ENCODE results near the gene TUSC1.
A peak's percentile ranks its signal among the peaks of the same experiment; 100 is the strongest.
"Not testable (repeated sequence)": the region's sequence is repeated elsewhere in the genome, so short reads cannot be mapped to it uniquely, and the experiment has no call there.

The TUSC1 gene

DNA sequence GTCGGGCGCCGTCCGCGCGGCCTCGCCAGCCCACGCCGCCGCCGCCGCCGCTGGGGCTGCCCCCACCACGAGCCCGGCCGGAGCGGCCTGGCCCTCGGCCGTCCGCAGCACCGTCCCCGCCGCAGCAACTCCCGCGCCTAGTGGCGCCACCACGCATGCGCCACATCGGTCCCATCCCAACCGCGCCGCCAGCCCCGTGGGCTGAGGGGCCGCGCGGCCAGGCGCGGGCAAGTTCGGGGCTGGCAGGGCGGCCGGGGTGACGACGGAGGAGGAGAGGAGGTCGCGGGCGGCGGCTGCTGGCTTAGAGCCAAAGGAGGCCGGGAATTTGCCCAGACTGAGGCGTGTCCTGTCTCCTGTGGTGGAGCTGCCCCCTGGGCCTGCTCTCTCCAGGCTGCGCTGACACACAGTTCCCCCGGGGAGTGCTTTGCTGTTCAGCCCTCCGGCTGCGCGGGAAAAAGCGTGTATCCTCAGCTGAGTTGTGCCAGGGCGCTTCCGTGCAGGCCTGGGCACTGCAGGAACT is at the start of gene TUSC1:
TUSC1 (minus strand) TSS at position 298 of the 520 bp plus-strand sequence; CDS start at position 166, 132 bp downstream.
- peak; percentile 48 for DNase-seq (ENCODE audit: low spot score)

DNA sequence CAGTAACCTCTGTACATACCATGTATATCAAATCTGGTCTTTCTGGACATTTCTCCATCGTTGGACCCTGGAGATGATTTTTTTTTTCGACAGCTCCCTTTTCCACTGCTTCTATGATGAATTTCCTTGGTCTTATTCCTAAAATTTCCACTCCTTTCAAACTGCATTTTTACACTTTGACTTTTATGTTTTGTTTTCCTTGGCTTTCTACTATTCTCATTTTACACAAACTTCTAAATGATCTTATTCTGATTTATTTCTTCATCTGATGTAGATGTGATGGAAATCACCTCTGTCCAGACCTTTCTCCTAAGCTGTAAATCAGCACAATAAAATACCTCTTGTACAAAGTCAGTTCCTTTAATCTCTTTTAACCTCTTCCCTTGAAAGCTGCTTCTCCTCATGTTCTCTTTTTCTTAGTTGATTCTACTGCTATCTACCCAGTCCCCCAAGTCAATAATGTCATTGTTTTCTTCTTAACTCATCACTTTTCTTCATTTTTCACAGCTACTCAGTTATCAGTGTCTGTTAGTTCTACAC is 48.7 kb upstream of the TUSC1 start:
- no peak for DNase-seq (ENCODE audit: low spot score)

- no peak for DNase-seq (ENCODE audit: low spot score)
These were observed 46.2 kb upstream of the TUSC1 start for GRCh38 chr9:25724424-25724823.

DNA sequence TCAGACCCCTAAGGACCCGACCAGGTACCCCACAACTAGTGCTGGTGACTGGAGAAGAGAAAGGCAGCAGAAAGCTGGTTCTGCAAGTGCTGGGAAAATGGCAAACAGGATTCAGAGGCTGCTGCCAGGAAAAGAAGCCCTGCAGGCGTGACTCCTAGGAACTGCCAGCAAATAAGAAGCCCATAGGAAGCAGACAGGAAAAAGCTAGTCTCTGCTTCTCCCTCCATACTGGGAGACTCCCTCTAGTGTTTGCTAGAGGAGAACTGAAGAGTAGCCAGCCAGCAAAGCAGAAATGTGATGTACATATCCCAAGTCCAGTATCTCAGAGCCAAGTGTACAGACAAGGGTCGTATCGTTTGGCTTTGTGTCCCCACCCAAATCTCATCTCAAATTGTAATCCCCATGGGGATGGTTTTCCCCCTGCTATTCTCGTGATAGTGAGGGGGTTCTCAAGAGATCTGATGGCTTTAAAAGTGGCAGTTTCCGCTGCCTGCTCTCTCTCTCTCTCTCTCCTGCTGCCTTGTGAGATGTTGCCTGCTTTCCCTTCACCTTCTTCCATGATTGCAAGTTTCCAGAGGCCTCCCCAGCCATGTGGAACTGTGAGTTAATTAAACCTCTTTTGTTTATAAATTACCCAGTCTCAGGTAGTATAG is 38.1 kb upstream of the TUSC1 start:
- peak; percentile 21 for DNase-seq (ENCODE audit: low spot score)

DNA sequence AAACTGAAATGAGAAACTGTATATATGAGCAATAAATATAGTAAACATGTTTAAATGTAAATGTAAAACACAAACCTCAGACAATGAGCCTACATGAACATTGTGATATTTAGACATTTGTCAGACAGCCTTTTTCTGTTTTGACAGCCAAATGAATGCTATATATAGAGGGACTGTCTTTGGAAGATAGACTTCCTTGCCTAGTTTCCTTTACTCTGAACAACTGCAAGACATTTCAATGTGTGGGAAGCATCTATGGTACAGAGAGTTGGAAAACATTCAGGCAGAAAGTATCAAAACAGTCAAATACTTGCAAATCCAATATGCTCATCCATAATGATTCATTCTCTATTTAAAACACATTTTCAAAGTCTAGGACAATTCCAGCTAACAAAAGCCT is 31.7 kb upstream of the TUSC1 start:
- DNase-seq (ENCODE audit: low spot score), result no peak

- DNase-seq (ENCODE audit: low spot score), result no peak
These were observed 26.6 kb upstream of the TUSC1 start for GRCh38 chr9:25704800-25705199.

GRCh38 chr9:25703701-25704357 is 25.6 kb upstream of the TUSC1 start:
- DNase-seq (ENCODE audit: low spot score), result no peak

DNA sequence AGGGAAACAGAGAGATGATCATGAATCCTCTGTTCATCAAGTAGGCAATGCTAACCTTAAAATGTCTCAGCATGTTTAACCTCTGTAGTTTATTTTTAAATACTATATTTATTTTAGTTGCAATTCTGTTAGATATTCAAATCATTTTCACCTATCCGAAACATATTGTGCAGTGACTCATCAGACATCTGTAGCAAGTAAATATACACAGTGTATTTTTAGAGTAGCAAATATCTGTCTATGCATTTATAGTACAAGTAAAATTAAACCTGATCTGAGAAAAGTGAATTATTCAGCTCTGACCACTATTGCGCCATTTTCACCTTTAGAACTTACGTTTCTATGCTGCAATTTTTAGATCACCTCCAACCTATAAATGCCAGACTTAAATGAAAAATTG is 24.3 kb upstream of the TUSC1 start:
- no peak for DNase-seq (ENCODE audit: low spot score)

DNA sequence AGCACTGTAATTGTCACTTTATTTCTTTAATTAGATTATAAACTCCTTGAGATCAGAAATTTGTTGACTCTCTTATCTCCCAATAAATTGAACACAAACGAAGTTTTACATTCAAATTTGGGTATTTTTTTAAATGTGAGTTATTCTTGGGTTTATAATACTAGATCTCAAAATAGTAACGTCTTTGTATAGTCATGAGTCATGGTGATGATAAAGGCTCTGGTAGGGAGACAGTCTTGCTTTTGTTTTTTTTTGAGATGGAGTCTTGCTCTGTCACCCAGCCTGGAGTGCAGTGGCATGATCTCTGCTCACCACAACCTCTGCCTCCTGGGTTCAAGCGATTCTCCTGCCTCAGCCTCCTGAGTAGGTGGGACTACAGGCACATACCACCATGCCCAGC is 22.7 kb upstream of the TUSC1 start:
- DNase-seq (ENCODE audit: low spot score), result not testable (repeated sequence)

DNA sequence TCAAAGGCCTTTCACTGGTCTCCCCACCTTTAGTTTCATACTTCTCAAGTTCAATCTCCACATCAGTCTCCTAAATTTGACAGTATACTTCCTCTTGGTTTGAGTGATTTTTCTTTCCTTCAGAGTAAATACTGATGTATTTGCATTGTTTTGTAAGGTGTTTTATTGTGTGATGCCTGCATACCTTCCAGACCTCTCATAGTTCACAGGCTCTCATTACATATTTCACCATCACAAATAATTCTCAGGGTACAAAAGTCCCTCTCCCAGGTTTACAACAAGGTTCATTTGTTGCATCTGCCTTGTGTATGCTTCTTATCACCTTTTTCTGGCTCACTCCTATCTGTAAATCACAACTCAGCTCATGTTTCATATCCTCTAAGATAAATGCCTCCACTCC is 22.2 kb upstream of the TUSC1 start:
- DNase-seq (ENCODE audit: low spot score), result no peak

- no peak for DNase-seq (ENCODE audit: low spot score)
These were observed 13.5 kb upstream of the TUSC1 start for GRCh38 chr9:25691786-25692185.

DNA sequence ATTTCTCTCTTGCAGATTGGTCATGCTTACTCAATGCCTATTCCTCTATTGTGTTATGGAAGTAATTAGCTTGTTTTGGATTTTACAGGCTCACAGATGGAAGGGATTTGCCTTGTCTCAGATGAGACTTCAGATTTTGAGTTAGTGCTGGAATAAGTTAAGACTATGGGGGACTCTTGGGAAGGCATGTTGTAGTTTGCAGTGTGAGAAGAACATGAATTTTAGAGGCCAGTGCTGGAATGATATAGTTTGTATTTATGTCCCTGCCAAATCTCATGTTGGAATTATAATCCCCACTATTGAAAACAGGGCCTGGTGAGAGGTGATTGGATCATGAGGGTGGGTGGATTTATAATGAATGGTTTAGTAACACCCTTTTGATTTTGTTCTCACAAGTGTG is 6.1 kb upstream of the TUSC1 start:
- no peak for DNase-seq (ENCODE audit: low spot score)

GRCh38 chr9:25681266-25681665 is 3.0 kb upstream of the TUSC1 start:
- DNase-seq (ENCODE audit: low spot score), result no peak

DNA sequence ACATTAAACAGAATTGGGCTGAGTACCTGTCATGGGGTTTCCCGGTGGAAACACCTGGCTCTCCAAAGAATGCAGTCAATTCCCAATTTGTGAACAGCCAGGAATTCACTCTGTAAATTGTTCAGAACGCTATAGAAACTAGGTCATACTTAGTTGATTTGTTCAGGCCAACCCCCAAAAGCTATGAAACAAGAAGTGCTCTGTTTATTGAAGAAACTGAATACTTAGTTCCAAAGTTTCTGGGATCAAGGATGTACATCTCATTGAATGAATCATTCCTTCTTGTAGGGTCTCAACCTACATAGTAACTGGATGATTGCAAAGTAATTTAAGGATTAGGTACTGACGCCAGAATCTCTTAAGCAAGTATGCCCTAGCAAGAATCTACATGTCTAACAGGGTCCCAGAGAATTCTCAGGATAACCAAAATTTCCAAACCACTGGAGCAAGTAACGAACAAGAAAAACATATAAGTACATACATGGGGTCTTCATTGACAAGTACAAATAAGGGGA is 659 bp upstream of the TUSC1 start:
- no peak for DNase-seq (ENCODE audit: low spot score)

- DNase-seq (ENCODE audit: low spot score), result peak; percentile 58
These were observed 720 bp downstream of the TUSC1 start for GRCh38 chr9:25677301-25678146.

GRCh38 chr9:25675858-25676257 is 2.4 kb downstream of the TUSC1 start:
- DNase-seq (ENCODE audit: low spot score), result not testable (repeated sequence)

GRCh38 chr9:25658571-25658970 is 19.7 kb downstream of the TUSC1 start:
- no peak for DNase-seq (ENCODE audit: low spot score)

GRCh38 chr9:25654417-25654816 is 23.8 kb downstream of the TUSC1 start:
- no peak for DNase-seq (ENCODE audit: low spot score)

DNA sequence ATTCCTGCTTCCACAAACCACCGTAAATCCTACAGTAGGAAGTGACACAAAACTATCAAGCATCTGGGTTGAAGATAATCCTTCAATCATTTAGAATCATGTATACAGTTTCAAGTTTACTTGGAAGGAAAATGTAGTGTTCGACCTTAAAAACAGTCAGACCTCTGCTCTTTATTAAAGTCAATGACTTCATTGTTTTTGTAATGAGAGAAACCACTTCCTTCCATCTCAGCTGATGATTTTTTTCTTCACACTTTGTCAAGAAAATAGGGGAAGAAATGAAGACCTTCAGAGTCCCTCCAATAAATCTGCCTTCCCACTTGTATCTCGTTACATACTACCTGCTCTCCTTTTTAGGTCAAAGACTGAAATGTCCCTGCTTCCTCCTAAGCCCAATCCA is 30.1 kb downstream of the TUSC1 start:
- no peak for DNase-seq (ENCODE audit: low spot score)

DNA sequence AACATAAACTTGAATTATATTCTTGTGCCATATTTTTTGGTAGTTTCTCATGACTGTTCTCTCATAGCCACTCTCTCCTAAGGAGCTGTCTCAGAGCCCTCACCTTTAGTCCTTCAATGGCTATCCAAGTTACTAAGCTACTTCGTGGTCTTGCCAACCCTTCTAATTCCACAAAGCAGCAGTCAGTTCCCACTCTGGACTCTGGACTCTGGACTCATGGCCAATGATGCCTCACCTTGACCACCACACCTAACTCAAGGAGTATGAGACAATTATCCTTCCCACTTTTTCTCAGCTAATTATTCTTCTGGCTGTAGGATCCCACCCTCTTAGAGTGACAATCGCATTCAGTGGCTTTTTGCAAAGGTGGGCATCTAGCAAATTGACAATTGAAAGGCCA is 42.2 kb downstream of the TUSC1 start:
- DNase-seq (ENCODE audit: low spot score), result no peak

DNA sequence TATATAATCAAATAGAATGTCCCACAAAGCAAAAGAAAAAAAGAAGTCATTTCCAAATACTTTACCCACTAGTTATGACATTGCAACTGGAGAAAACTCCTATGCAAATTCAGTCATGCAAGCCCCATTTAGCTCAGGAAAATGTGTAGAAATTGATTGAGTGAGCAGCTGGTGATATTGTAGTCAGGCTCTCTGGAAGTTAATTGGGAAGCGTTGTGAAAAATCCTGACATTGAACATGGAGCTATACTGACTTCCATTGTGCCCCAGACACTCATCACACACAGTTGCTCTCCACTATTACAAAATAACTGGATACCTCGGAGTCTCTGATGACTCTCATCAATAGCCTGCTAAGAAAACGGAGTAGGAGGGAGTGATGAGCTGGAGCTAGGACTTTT is 49.0 kb downstream of the TUSC1 start:
- DNase-seq (ENCODE audit: low spot score), result no peak

Data from cerebellar cortex (tissue), 1 donor.